ENCODE measurements around the gene EREG. TPM values are rescaled to one million over a fixed set of nuclear protein-coding genes. Genes with fewer than 3 reads are reported as not detected.
A peak's percentile ranks its signal among the peaks of the same experiment; 100 is the strongest.

EREG gene
- total and polyA plus RNA-seq, 9 of the 15 experiments (the other 6 are each of a cell fraction or from before 2014, with no cell fraction given): 0.97 to 7.3 (median 2.5) TPM

GRCh38 chr4:74330295-74330750 lies 34.6 kb upstream of the EREG start (continued):
- TF ChIP-seq TFAP4 (CRISPR knock-in tag; IDR thresholded peaks at IDR 0.05; ENCODE audit: borderline replicate concordance) (peak; percentile 78; the same call in 1 of the 2 replicates), ZNF766 (CRISPR knock-in tag; conservative IDR thresholded peaks at IDR 0.05) (no peak), ZNF77 (CRISPR knock-in tag; IDR thresholded peaks at IDR 0.05) (no peak), CC2D1A (IDR thresholded peaks at IDR 0.05) (peak; percentile 67; the same call in 1 of the 2 replicates), ELK1 (CRISPR knock-in tag; IDR thresholded peaks at IDR 0.05) (no peak), BCOR (IDR thresholded peaks at IDR 0.05) (peak; percentile 50; the same call in 1 of the 2 replicates), HDAC3 (IDR thresholded peaks at IDR 0.05; ENCODE audit: borderline replicate concordance, partially characterized antibody) (peak; percentile 18), ZNF280A (IDR thresholded peaks at IDR 0.05; ENCODE audit: low read depth, partially characterized antibody) (no peak), KDM5B (IDR thresholded peaks at IDR 0.05; ENCODE audit: insufficient replicate concordance, low read depth, low read length) (peak; percentile 42), CBX2 (IDR thresholded peaks at IDR 0.05; ENCODE audit: insufficient read depth, low read length, poor library complexity, severe bottlenecking) (no peak), L3MBTL2 (IDR thresholded peaks at IDR 0.05) (peak; percentile 30; the same call in 1 of the 2 replicates), MYBL2 (IDR thresholded peaks at IDR 0.05; ENCODE audit: low read depth) (peak; percentile 66; the same call in 1 of the 2 replicates), MYBL2 (CRISPR knock-in tag; IDR thresholded peaks at IDR 0.05; ENCODE audit: borderline replicate concordance) (no peak), TCF7 (IDR thresholded peaks at IDR 0.05; ENCODE audit: borderline replicate concordance) (no peak), ZNF584 (CRISPR knock-in tag; IDR thresholded peaks at IDR 0.05; ENCODE audit: low read depth) (0 out of 2 replicates have a peak, but pooled peaks have one; percentile 61), NBN (IDR thresholded peaks at IDR 0.05; ENCODE audit: low read depth) (peak; percentile 37; the same call in 1 of the 2 replicates)
- TF ChIP-seq, protein P1, sequence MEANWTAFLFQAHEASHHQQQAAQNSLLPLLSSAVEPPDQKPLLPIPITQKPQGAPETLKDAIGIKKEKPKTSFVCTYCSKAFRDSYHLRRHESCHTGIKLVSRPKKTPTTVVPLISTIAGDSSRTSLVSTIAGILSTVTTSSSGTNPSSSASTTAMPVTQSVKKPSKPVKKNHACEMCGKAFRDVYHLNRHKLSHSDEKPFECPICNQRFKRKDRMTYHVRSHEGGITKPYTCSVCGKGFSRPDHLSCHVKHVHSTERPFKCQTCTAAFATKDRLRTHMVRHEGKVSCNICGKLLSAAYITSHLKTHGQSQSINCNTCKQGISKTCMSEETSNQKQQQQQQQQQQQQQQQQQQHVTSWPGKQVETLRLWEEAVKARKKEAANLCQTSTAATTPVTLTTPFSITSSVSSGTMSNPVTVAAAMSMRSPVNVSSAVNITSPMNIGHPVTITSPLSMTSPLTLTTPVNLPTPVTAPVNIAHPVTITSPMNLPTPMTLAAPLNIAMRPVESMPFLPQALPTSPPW (CRISPR knock-in tag; IDR thresholded peaks at IDR 0.05): no peak
- TF ChIP-seq, protein P2, sequence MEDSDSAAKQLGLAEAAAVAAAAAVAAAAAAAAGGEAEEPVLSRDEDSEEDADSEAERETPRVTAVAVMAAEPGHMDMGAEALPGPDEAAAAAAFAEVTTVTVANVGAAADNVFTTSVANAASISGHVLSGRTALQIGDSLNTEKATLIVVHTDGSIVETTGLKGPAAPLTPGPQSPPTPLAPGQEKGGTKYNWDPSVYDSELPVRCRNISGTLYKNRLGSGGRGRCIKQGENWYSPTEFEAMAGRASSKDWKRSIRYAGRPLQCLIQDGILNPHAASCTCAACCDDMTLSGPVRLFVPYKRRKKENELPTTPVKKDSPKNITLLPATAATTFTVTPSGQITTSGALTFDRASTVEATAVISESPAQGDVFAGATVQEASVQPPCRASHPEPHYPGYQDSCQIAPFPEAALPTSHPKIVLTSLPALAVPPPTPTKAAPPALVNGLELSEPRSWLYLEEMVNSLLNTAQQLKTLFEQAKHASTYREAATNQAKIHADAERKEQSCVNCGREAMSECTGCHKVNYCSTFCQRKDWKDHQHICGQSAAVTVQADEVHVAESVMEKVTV (CRISPR knock-in tag; IDR thresholded peaks at IDR 0.05): no peak
- TF ChIP-seq, protein P3, sequence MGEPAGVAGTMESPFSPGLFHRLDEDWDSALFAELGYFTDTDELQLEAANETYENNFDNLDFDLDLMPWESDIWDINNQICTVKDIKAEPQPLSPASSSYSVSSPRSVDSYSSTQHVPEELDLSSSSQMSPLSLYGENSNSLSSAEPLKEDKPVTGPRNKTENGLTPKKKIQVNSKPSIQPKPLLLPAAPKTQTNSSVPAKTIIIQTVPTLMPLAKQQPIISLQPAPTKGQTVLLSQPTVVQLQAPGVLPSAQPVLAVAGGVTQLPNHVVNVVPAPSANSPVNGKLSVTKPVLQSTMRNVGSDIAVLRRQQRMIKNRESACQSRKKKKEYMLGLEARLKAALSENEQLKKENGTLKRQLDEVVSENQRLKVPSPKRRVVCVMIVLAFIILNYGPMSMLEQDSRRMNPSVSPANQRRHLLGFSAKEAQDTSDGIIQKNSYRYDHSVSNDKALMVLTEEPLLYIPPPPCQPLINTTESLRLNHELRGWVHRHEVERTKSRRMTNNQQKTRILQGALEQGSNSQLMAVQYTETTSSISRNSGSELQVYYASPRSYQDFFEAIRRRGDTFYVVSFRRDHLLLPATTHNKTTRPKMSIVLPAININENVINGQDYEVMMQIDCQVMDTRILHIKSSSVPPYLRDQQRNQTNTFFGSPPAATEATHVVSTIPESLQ (CRISPR knock-in tag; IDR thresholded peaks at IDR 0.05): no peak

Measured in K562 (cell line).